HG03432 (cell line): ENCODE data around the gene DPY30.

Experiments
- ATAC-seq: cut with Tn5 transposase; IDR thresholded peaks from one replicate; pipeline ENCODE4 v1.9.1; 2021; ENCODE audit warnings: mild to moderate bottlenecking, moderate library complexity; ENCODE audit not compliant: unreplicated experiment

DPY30 gene

DNA sequence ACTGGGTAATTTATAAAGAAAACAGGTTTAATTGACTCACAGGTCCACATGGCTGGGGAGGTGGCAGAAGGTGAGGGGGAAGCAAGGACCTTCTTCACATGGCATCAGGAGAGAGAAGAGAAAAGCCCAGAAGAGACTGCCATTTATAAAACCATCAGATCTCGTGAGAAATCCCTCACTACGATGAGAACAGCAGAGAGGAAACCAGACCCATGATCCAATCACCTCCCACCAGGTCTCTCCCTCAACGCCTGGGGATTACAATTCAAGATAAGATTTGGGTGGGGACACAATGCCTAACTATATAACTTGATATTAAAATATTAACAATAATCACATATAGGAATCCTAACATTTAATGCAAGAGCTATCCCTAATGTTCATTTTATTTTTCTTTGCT lies 60.6 kb downstream of the DPY30 start:
- ATAC-seq, result no peak

DNA sequence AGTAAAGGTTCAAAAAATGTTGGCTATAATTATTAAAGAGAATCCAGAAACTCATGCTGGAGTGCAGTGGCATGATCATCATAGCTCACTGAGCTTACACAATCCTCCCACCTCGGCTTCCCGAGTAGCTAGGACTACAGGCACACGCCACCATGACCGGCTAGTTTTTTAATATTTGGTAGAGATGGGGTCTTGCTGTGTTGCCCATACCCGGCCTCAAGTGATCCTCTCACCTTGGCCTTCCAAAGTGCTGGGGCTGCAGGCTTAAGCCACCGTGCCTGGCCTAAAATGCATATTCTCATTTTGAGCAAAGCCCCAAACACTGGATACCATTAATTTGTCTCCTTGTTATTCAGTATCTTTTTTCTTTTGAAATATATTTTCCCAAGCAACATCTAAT lies 61.2 kb downstream of the DPY30 start:
- no peak for ATAC-seq
